ENCODE measurements around the gene PHF13. TPM values are rescaled to one million over a fixed set of nuclear protein-coding genes. Genes with fewer than 3 reads are reported as not detected.

The PHF13 gene
- total and polyA plus RNA-seq, 8 donors: 11.1 to 24.8 (median 19.8) TPM

DNA sequence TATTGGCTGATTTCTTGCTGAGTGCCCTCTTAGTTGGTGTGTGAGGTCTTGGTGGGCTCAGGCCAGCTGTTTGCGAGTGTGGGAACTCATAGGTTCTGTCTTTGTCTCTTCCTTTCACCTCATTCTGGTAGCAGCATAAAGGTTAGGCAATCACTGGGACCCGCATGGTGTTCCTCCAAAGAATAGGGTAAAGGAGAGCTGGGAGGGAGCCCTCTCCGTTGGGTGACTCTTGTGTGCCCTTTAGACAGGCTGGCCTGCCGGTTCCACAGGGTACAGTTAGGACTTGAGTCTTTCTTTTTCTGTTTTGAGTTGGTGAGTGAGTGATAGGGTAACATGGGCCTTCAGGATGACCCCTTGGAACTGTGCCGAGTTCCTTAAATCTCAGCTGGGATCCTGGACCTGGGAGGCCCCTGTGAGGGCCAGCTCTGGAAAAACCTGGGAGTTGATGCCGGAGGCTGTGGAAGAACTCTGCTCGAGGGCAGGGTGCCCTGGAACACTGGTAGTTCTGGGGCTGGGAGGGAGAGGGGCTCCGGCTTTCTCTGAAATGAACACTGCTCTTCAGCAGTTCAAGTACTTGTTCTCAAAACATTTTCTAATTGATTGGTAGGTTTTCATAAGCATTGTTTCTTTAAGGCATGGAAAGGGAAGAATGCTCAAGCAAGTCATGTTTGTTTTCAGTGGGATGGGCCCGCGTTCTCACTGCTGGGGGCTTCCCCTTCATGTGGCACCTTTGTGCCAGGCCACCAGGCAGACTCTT is 9.0 kb downstream of the PHF13 start:
- Histone ChIP-seq H3K4me1 (peaks cover 7 to 23% of the 10 kb centered on the region in 2 donors), H3K36me3 (peaks cover 0 to 55% of the 10 kb centered on the region in 2 donors), H3K27me3 (no peaks in the 10 kb centered on the region), H3K27ac (no peak overlapping the region), H3K4me3 (no peak overlapping the region), H3K9me3 (no peaks in the 10 kb centered on the region)
- DNase-seq (no peak), ATAC-seq (no peak)
- TF ChIP-seq, protein P1, sequence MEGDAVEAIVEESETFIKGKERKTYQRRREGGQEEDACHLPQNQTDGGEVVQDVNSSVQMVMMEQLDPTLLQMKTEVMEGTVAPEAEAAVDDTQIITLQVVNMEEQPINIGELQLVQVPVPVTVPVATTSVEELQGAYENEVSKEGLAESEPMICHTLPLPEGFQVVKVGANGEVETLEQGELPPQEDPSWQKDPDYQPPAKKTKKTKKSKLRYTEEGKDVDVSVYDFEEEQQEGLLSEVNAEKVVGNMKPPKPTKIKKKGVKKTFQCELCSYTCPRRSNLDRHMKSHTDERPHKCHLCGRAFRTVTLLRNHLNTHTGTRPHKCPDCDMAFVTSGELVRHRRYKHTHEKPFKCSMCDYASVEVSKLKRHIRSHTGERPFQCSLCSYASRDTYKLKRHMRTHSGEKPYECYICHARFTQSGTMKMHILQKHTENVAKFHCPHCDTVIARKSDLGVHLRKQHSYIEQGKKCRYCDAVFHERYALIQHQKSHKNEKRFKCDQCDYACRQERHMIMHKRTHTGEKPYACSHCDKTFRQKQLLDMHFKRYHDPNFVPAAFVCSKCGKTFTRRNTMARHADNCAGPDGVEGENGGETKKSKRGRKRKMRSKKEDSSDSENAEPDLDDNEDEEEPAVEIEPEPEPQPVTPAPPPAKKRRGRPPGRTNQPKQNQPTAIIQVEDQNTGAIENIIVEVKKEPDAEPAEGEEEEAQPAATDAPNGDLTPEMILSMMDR (IDR thresholded peaks at IDR 0.05): no peak
- intact Hi-C loops (cut with DNase I): no loop called here

DNA sequence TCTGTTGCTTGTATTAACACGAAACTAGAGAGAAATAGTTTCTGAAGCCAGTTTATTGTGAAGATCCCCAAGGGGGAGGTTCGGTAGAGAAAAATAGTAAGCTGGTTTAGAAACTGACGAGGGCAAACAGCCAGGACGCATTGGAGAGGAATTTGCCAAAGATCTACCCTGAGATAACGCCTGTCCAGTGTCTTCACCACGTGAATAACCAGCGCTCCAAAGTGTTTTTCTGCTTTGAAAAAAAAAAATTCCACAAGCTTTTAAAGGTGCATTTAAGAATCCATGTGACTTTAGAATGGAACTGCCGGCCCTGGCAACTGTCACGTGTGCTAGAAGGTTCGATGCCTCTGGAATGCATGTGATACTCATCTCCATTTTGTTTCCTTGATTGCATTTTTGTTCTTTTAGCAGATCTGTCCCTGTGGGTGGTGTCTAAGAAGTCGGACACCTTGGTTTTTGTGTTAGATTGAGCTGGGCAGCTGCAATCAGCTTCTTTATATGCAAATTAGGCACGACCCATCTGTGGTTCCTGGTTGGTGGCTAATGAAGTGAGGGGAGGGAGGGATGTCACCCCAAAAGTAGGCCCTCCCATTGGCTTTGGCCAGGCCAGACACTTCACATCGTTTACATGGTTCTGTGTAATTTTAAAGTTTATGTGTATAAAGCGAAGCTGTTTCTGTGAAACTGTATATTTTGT is 9.9 kb downstream of the PHF13 start:
- H3K27ac ChIP-seq: no peak overlapping the region
- H3K36me3 ChIP-seq: peaks cover 0 to 60% of the 10 kb centered on the region in 2 donors

DNA sequence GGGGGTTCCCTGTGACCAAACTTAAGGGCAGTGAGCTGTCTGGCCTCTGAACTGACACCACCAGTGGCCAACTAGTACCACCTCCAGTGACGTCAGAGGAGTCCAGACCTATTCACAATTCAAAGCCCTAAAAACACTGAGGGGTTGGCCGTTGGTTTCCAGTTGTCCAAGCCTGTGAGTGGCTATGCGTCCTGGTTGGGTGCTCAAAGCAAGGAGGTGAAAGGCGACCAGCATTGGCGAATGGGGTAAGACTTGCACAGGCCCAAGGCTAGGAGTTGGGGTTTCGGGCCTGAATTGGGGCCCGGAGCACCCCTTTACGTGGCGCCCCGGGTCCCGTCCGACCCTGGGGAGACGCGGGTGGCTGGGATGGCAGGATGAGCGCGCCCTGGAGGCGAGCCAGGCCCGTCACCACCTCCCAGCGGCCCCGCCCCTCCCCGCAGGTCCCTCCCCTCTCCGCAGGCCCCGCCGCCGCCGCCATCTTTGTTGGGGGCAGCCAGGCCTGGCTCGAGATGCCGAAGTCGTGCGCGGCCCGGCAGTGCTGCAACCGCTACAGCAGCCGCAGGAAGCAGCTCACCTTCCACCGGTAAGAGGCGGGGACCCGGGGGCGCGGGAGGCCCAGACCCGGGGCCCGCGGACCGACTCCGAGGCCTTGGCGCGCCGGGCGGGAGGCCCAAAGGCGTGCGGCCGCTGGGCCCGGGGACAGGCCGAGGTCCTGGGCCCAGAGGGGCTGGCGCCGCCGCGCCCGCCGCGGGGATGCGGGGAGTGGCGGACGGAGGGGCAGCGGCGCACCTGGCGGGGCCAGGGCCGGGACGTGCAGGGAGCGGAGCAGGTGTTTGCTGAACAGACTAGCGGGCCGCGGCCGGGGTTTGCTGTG is 11.4 kb downstream of the PHF13 start, which contains the start of gene THAP3:
TSS of gene THAP3 (plus strand) at position 159 of the 874 bp plus-strand sequence. CDS start at position 510, 351 bp downstream.
- no peaks in the 10 kb centered on the region for H3K27me3 ChIP-seq
- H3K9me3 ChIP-seq: no peaks in the 10 kb centered on the region
- peaks cover 0 to 60% of the 10 kb centered on the region in 2 donors for H3K36me3 ChIP-seq
- intact Hi-C loops (cut with DNase I): no loop called here
- peaks cover 7 to 27% of the 10 kb centered on the region in 2 donors for H3K4me1 ChIP-seq
- H3K27ac ChIP-seq: peak within 1 kb of the TSS; percentile 74 to 86
- DNase-seq (peak; percentile 82 to 99 (median 87)), ATAC-seq (peak; percentile 96)
- TF ChIP-seq, protein P1 (IDR thresholded peaks at IDR 0.05): peak in 1 of 2 donors; percentile 37
- peak within 1 kb of the TSS; percentile 69 to 75 for H3K4me3 ChIP-seq

More for the DNA sequence above, 9.9 kb downstream of the PHF13 start:
- intact Hi-C loops (cut with DNase I): no loop called here
- Histone ChIP-seq H3K9me3 (no peaks in the 10 kb centered on the region), H3K4me3 (no peak overlapping the region), H3K4me1 (peaks cover 7 to 27% of the 10 kb centered on the region in 2 donors), H3K27me3 (no peaks in the 10 kb centered on the region)
- DNase-seq (no peak), ATAC-seq (no peak)
- TF ChIP-seq, protein P1 (IDR thresholded peaks at IDR 0.05): no peak

DNA sequence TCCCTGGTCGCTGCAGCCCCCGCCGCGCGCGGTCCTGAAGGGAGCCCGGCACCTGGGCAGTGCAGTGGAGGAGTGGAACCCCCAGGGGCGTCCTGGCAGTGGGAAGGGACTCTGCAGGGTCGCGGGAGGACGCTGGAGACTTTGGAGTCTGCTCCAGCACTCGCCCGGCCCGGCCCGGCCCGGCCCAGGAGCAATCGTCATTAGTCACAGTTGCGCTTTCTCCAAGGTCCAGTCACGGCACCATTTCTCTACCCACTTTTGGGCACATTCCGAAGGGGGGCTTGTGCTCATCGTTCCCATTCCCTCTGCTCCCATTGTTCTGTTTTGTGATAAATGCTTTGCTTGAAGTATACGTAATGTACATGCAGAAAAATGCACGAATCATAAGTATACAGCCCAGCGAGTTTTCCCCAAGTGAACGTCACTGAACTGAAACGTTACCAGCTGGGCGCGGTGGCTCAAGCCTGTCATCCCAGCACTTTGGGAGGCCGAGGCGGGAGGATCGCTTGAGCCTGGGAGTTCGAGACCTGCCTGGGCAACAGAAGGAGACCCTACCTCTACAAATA is 12.1 kb downstream of the PHF13 start:
- Histone ChIP-seq H3K27me3 (no peaks in the 10 kb centered on the region), H3K4me3 (peak overlapping the region; percentile 69 to 75), H3K9me3 (no peaks in the 10 kb centered on the region), H3K4me1 (peaks cover 7 to 27% of the 10 kb centered on the region in 2 donors), H3K27ac (peak overlapping the region; percentile 74 to 86), H3K36me3 (peaks cover 0 to 60% of the 10 kb centered on the region in 2 donors)
- TF ChIP-seq, protein P1 (IDR thresholded peaks at IDR 0.05): no peak
- peak; percentile 8 for ATAC-seq
- intact Hi-C loops (cut with DNase I): no loop called here
- DNase-seq: peak in 2 of 4 donors; percentile 18 to 33
